ENCODE measurements around the gene ATG12.

Gene ATG12

DNA sequence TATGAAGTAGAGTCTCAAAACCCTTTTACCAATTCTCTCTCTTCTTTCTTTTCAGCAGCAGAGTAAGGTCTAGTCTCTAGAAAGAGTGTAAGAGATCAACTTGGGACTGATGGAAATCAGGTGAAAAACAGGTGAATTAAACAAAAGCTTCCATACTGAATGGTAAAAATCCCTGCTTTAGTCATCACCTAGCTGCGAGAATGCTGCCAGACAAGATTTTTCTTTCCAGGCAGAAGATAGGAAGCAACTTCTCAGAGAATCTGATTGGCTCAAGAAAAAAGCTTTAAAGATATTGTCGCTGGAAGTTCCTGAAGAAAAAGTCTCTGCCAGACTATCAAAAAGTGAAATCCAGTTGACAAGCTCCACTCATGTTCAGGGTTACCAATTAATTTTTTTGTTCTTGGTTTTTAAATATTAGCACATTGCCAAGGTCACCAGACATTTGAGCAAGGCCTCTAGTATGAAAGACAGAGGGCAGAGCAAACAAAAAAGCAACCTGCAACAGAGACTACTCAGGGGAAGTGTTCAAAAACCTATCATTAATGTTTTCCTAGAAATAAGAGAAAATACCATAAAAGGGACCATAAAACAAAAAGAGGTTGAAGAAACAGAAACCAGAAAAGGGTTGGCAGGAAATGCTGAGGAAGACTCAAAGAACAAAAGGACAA lies 34.2 kb downstream of the ATG12 start:
- no peak for DNase-seq

DNA sequence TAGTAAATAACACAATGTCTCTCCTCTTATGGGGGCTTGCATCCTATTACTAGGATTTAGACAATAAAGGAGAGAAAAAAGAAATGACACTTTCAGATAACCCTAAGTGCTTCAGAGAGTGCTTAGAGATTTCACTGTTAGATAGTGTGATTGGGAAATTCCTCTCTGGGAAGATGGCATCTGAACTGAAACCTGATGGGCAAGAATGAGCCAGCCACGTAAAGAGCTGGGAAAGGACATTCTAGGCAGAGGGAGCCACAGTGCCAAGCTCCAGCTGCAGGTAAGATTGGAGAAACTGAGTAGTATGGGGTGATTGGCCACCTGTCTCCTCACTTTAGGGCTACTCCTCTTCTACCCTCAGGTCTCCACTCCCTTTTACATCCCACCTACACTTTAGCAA lies 39.4 kb downstream of the ATG12 start:
- DNase-seq = no peak

DNA sequence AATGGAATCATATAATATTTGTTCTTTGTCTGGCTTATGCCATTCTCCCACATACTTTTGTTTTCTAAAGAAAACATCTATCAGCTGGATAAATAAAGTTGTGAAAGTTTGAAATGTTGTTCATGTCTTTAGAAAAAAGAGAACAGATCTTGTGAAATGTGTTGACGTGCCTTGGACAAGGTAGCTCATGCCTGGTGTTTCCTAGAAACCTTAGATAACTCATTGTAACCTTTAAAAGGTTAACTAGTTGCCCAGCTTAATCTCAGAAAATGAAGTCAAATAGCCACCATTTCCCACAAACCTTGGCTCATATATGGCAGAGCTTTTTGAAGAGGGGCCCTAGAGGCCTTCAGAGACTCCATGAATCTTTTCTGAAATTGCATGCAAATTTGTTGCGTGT lies 40.2 kb downstream of the ATG12 start:
- DNase-seq = no peak

DNA sequence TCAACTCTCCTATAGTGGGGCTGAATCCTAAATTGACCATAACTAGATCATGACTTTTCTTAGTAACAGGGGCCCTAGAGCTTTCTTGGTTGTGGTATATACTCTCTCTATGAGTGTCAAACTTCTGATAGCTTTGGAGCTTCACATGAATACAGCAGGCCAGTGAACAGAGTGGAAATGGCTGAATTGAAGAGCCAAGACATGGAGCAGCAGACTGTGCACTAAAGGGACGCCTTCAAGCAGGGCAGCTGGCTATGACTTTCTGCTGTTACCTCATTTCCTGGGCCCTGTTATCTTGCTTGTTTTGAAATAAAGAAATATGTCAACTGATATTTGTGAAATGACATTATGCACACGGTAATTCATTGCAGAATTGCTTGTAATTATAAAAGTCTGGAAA lies 41.3 kb downstream of the ATG12 start:
- DNase-seq = no peak

DNA sequence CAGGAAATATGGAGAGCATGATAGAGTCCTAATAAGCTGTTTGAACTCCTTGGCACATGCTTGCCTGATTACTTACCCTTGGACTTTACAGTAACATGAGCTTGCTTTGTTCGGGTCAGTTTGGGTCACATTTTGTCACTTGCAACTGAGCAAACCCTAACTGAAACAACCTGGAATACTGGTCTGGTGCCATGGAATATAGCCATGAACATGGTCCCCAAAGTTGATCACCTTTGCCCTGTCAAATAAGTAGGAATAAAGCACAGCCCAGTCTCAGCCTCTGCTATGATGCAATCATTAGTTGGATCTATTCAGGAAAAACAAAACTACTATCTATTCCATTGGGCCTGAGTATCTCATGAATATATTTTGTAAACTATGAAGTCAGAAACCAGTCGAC lies 43.1 kb downstream of the ATG12 start:
- DNase-seq = no peak

DNA sequence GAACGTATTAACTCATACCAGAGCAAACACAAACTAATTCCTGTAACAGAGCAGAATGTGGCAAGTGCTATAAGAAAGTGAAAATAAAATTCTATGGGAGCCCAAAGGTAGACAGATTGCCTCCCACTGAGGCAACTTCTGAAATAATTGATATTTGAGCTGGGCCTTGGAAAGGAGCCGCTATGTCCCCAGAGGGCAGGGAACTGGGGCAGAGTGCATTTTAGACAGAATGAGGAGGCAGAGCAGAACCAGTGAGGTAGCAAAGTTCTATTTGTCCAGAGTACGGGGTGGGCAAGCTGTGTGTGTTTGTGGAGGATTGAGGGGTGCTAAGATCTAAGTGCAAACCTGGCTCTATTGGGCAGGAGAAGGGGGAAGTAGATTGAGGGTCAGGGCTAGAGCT lies 44.7 kb downstream of the ATG12 start:
- no peak for DNase-seq

DNA sequence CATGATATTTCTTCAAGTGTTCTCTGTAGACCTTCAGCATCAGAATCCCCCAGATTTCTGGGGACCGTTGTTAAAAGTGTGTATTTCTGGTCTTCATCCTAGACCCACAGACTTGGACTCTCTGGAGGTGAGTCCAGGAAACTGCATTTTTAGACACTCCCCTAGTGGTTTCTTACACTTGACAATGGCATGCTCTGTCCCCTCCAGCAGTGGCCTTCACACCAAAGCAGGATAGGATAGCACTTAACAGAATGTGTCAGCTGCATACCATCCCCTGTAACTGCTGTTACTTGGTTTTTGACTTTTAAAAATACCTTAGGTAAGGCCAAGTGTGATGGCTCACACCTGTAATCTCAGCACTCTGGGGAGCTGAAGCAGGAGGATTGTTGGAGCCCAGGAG lies 45.7 kb downstream of the ATG12 start:
- no peak for DNase-seq

DNA sequence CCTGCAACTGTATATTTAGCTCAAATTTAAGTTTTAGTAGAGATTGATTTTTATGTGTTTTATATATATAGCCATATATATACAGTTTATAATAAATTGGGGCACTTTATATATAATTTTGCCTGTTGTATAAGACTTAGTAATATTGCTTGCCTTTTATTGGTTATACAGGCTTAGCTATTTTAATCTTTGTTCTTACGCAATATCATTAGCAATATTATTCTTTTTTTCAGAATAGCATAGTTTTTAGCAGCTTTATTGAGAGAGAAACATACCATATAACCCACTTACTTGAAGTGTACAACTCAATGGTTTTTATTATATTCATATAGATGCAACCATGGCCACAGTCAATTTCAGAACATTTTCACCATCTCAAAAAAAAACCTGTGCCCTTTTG lies 52.9 kb downstream of the ATG12 start:
- no peak for DNase-seq

DNA sequence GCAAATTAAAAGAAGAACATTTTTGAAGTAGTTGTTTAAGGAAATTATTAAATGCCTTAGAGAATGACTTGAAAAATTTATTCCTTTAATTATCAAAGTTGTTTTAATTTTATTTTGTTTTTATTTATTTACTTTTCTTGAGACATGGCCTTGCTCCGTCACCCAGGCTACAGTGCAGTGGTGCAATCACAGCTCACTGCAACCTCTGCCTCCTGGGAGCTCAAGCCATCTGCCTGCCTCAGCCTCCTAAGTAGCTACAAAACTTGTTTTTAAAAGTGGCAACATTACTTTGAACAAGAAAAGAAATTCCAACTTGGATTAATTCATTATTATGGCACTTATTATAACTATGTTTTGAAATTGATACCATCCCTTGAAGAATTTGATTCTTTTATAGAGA lies 53.9 kb downstream of the ATG12 start:
- DNase-seq = no peak

DNA sequence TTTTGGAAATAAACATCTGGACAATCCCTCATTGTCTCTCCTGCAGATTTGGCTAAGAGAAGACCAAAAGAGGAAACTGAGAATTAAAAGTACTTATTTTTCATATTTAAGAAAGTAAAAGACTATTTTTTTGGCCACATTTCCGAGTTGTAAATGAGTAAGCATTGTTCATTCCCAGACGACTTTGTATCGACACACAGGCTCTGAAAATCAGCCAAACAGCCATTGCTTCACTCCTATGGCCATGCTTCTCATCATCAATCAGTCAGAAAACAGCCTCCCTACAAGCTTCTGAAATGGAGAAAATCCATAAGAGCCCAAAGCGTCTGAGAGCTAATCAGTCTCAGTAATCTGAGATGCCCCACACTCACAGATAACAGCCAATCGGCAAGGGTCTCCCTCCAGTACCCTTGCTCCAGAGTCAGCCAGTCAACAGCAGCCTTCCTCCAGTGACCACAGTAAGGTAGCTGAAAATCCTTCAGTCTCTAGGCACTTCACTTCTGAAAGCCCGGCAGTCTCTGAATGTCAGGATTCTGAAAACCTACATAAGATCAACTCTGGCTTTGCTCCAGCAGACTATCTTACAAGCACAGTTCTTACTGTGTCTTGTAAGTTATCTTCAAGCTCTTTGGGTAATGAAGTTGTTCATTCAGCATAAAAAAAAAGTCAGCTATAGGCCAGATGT lies 55.8 kb downstream of the ATG12 start:
- DNase-seq = no peak

DNA sequence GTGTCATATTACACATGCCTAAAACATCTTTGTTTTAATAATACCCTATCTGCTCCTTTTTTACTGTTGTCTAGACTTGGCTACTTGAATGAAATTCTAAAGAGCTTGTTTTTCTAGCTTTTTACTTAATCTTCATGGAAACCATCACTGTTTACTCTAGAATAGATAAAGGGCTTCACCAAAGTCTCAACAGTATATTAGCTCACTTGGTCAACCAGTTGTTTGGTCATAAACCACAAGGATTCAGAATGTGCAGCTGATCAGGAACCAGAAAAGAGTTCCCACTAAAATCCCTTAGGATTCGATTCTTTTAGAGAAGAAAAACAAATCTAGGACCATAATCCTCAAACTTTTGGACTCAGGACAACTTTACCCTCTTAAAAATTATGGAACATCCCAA lies 62.9 kb downstream of the ATG12 start:
- DNase-seq = no peak

Measured in hippocampal formation (tissue), 2 donors.